ENCODE results near the gene PPP1R9A.

The PPP1R9A gene

GRCh38 chr7:95102662-95103061 is 195.3 kb downstream of the PPP1R9A start:
- DNase-seq, result no peak

GRCh38 chr7:95104739-95105138 is 197.3 kb downstream of the PPP1R9A start:
- DNase-seq, result no peak

- no peak for DNase-seq
Measured at GRCh38 chr7:95105627-95106026, 198.2 kb downstream of the PPP1R9A start.

DNA sequence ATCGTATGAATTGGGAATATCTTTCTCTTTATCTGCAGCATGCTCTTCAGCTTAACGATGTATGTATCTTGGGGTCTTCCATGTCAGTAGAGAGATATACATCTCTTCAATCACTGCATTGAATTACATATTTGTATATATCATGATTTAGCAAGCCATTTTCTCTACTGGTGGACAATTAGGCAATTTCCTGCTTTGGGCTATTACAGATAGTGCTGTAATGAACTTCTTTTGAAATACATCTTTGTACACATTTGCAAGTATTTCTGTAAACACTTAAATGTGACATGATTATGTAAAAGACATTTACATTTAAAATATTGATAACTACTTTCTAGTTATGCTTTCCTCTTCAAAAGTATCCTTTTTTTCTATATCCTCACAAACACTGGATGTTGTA is 199.0 kb downstream of the PPP1R9A start:
- DNase-seq, result no peak

- no peak for DNase-seq
Measured at GRCh38 chr7:95110707-95111106, 203.3 kb downstream of the PPP1R9A start.

GRCh38 chr7:95113590-95113989 is 206.2 kb downstream of the PPP1R9A start:
- DNase-seq, result no peak

GRCh38 chr7:95126053-95126709 is 218.8 kb downstream of the PPP1R9A start:
- no peak for DNase-seq

- no peak for DNase-seq
Measured at GRCh38 chr7:95132500-95132899, 225.1 kb downstream of the PPP1R9A start.

DNA sequence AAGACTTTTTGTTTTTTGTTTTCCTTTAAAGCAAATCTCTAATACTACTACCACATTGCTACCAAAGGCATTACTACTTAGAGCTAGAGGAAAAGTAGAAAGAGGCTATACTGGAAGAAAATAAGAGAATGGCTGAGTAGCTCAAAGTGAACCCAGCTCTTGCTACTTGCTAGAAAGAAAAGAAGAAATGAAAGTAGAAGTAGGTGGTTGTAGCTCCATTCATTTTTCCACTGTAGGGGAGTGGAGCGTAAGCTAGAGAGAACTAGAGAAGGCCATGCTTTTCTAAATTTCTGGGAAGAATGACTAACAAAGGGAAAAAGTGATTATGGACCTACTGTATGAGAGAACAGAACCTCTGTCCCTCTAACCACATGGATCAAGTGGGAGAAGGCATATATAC is 232.5 kb downstream of the PPP1R9A start:
- no peak for DNase-seq

- DNase-seq, result no peak
Measured at GRCh38 chr7:95141755-95142154, 234.4 kb downstream of the PPP1R9A start.

DNA sequence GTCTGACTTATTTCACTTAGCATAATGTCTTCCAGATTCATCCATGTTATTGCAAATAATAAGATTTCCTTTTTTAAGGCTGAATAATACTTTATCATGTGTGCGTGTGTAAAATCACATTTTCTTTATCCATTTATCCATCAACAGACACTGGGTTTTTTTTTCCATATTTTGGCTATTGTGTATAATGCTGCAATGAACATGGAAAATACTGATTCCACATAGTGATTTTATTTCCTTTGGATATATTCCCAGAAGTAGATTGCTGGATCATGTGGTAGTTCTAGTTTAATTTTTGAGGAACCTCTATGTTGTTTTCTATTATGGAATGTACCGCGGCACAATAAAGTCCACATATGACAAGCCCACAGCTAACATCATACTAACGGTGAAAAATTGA is 236.9 kb downstream of the PPP1R9A start:
- DNase-seq, result no peak

- DNase-seq, result no peak
Measured at GRCh38 chr7:95155965-95156364, 248.6 kb downstream of the PPP1R9A start.

GRCh38 chr7:95157381-95157780 is 250.0 kb downstream of the PPP1R9A start:
- no peak for DNase-seq

DNA sequence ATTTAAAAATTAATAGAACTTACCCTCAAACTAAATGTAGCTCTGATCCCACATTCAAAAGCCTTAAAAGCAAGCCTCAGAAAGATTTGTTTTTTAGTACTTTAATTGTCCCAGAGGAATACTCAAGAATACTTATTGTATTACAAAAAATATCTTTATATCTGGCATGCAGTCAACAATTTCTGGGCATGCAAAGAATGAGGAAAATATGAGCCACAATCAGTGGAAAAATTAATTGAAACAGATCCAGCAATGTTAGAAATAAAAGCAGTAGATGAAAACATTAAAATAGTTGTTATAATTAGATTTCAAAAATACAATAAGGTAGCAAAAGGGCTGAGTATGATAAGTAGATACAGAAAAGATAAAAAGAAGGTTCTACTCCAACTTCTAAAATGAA is 262.3 kb downstream of the PPP1R9A start:
- DNase-seq, result no peak

- no peak for DNase-seq
Measured at GRCh38 chr7:95172420-95172819, 265.0 kb downstream of the PPP1R9A start.

GRCh38 chr7:95190515-95190914 is 283.1 kb downstream of the PPP1R9A start:
- DNase-seq, result no peak

DNA sequence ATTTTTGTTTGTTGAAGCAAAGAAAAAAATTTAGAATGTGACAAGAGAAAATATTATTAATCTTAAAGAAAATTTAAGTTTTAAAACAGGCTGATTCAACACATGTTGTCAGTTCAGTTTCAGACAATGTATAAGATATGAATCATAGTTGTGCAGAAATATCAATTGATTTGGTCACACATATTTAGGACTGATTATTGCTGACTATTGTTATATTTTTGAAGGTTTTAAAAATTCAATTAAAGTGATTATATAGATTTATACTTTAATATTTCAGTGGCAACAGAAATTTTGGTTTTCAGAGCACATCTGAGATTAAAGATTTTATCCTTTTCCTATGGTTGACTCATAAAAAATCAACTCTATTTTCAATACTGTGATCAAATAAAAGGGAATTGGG is 284.4 kb downstream of the PPP1R9A start:
- DNase-seq, result no peak

- DNase-seq, result no peak
Measured at GRCh38 chr7:95198863-95199262, 291.5 kb downstream of the PPP1R9A start.

- no peak for DNase-seq
Measured at GRCh38 chr7:95199779-95200558, 292.6 kb downstream of the PPP1R9A start.

DNA sequence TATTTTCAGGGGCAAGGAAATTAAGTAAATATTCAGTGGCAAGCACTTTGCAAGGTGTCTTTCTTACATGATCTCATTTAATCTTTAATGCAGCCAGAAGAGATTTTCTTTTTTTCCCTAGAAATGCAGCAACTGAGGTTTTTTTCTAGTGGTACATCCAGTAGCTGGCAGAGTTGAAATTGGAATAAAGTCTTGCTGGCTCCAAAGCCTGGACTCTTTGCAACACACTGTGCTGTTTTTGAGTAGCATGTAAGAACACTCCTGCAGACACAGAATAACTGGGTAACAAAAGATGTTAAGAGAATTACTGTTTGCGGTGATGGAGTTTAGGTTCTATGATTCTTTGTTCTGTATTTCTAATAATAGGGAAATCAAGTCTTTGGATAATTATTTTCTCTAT is 293.3 kb downstream of the PPP1R9A start:
- no peak for DNase-seq

DNA sequence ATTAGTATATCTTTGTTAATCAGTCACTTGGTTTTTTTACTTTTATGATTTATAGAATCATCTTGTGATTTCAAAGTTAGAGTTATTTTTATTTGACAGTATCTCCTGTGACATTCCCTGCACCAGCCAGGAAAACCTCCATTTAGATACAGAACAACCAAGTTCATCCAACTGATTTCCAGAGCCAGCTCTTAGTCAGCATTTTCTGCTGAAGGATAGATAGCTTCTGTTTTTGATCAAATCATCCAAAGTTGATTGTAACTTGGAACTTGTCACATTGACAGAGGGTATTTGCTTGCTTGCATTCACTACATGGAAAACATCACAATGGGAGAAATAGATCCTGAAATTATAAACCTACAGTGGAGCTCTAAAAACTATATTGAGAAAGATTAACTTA is 294.3 kb downstream of the PPP1R9A start:
- DNase-seq, result no peak

- no peak for DNase-seq
Measured at GRCh38 chr7:95204618-95205017, 297.2 kb downstream of the PPP1R9A start.

GRCh38 chr7:95205665-95206225 is 298.4 kb downstream of the PPP1R9A start:
- no peak for DNase-seq

- DNase-seq, result no peak
Measured at GRCh38 chr7:95209276-95209675, 301.9 kb downstream of the PPP1R9A start.
